GM21423 (cell line): Measurements from ENCODE around the gene RREB1.
"Not testable (repeated sequence)": the region's sequence is repeated elsewhere in the genome, so short reads cannot be mapped to it uniquely, and the experiment has no call there.

Experiments
- ATAC-seq: cut with Tn5 transposase; IDR thresholded peaks from one replicate; pipeline ENCODE4 v1.9.1; 2021; ENCODE audit warnings: mild to moderate bottlenecking, moderate library complexity; ENCODE audit not compliant: unreplicated experiment

RREB1 gene

GRCh38 chr6:7260291-7261031 is 152.7 kb downstream of the RREB1 start:
- no peak for ATAC-seq

DNA sequence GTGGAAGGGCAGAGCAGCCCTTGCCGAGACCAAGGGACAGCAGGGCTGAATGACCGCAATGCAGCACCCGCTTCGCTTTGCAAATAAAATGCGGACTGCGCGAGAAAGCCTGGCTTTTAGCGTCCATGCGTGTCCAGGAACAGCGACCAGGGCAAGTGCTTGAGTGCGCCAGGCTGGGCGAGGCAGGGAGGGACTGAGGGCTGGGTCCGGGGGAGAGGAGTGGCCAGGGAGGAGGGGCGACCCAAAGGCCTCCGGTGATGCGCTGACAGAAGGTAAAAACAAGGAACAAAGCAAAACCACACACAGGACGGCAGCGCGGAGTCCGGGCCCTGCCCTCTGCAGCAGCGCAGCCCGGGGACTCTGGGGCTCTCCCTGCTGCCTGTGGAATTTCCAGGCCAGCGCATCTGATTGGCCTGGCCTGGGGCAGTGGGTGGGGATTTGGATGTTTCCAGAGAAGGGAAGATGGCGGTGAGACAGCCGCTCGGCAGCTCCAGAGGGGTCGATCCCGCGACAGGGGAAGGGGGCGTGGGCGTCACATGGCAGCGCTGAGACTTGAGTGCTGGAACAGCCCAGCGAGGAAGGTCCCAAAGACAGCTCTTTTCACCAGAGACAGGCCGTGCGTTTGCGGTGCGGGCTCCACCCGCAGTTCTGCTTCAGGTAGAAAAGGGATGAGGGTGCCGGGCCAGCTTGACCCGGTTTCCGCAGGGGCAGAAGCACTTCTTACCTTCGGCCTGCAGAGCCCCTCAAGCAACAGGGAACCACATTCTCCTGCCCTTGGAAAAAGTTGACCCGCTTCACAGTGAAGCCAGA is 153.5 kb downstream of the RREB1 start:
- peak; percentile 74 for ATAC-seq

DNA sequence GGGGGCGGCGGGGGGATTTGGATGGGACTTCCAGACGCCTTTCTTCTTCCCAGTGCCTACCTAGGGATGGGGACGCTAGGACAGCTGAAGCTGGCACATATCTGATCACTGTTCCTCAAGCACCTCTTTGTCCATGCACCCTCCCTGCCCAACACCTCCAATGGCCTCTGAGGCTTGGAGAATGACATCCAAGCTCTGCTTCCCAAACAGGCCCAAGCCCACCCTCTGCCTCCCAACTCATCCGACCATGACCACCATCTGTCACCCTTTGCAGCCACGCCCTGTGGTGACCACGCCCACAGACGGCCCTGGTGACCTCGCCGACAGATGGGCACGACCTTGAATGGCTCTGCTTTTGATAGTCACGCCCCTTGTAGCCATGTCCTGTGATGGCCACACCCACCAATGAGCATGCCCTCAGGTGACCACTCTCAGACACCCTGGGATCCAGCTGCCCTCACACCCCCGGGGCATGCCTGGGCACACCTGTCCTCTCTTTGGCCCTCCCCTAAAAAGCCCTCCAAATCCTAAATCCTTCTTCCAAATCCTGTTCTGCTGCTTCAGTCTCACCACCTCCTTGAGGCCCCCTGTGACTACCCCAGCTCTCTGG is 154.2 kb downstream of the RREB1 start:
- ATAC-seq: no peak

DNA sequence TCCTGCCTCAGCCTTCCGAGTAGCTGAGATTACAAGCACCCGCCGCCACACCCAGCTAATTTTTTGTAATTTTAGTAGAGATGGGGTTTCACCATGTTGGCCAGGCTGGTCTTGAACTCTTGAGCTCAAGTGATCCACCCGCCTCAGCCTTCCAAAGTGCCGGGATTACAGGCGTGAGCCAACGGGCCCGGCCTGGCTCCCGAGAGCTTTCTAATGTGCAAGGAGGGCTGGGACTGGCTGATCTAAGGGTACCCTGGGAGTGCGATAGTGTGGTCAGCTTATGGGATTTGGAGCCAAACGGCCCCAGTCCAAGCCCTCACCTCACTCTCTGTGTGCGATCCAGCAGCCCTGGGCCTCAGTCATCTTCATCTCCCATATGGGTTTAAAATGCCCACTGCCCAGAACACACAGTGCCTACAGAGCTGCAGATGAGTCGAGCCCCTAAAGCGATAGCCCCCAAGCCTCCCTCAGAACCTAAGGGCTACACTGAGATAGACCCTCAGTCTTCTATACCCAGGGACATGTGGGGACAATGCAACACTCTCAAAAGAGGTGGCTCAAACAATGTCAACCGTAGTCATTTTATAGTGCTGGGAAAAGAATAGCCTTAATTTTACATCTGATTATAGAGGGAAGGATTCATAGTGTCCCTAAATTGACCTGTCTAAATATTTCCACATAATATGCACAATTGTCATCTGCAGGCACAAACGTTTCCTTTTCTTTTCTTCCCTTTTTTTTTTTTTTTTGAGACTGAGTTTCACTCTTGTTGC is 155.2 kb downstream of the RREB1 start:
- no peak for ATAC-seq

DNA sequence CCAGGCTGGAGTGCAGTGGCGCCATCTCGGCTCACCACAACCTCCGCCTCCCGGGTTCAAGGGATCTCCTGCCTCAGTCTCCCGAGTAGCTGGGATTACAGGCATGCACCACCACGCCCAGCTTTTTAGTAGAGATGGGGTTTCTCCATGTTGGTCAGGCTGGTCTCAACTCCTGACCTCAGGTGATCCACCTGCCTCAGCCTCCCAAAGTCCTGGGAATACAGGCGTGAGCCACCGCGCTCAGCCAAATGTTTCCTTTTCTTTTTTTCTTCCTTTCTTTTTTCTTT is 155.7 kb downstream of the RREB1 start:
- ATAC-seq: not testable (repeated sequence)

DNA sequence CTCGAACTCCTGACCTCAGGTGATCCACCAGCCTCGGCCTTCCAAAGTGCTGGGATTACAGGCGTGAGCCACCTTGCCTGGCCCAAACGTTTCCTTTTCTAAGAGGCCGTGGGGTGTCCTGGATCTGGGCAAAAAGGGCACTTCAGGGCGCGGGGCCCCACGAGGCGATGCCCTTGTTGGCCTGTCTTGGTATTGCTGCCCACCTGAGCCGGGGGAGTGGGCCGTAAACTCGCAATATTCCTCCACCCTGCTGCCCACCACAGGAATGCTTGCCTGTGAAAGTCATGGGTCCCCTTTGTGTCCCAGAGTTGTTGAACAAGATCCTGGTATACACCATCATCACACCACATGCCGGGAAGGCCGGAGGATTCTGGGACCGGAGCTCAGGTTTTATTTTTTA is 156.3 kb downstream of the RREB1 start:
- no peak for ATAC-seq

GRCh38 chr6:7264686-7265384 is 157.1 kb downstream of the RREB1 start:
- ATAC-seq: no peak

DNA sequence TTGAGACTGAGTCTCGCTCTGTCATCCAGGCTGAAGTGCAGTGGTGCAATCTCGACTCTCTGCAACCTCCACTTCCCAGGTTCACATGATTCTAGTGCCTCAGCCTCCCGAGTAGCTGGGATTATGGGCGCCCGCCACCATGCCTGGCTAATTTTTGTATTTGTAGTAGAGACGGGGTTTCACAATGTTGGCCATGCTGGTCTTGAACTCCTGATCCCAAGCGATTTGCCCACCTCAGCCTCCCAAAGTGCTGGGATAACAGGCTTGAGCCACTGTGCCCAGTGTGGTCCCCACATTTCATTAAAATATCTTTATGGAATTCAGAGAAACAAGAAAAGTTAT is 157.6 kb downstream of the RREB1 start:
- ATAC-seq: not testable (repeated sequence)

- no peak for ATAC-seq
Measured at GRCh38 chr6:7267071-7267465, 159.3 kb downstream of the RREB1 start.

- ATAC-seq: no peak
Measured at GRCh38 chr6:7267466-7268091, 159.8 kb downstream of the RREB1 start.

DNA sequence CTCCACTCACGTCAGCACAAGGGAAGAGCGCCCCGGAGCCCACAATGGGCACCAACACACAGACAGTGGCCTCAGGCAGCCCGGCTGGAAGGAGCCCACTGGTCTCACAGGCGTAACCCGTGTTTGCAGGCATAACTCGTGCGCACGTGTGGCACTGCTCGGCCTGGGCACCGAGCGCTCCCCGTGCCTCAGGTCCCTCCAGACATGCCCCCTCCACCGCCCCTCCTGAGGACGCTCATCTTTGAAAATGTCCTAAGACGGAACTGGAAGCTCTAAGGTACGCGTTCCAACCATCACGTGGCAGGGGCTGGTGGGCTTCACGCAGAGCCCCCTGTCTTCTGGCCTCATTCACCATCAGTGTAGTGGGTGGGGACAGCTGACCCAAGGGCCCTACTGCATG is 160.6 kb downstream of the RREB1 start:
- no peak for ATAC-seq

GRCh38 chr6:7268816-7269555 is 161.2 kb downstream of the RREB1 start:
- ATAC-seq: no peak

DNA sequence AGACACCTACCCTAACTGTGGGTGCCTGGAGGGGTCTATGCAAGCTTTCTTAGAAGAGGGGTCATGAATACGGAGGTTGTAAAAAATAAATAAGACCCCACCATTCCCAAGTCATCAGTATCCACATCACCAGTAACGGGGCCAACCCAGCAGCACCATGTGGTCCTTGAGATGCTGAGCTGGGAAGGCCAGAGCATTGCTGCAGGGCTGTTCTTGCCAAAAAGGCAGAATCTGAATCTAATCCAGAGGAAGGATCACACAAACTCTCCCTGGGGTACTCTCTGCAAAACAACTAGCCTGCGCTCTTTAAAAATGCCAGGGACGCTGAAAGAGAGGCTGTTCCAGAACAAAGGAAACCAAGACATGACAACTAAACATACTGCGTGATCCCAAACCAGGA is 162.1 kb downstream of the RREB1 start:
- no peak for ATAC-seq

DNA sequence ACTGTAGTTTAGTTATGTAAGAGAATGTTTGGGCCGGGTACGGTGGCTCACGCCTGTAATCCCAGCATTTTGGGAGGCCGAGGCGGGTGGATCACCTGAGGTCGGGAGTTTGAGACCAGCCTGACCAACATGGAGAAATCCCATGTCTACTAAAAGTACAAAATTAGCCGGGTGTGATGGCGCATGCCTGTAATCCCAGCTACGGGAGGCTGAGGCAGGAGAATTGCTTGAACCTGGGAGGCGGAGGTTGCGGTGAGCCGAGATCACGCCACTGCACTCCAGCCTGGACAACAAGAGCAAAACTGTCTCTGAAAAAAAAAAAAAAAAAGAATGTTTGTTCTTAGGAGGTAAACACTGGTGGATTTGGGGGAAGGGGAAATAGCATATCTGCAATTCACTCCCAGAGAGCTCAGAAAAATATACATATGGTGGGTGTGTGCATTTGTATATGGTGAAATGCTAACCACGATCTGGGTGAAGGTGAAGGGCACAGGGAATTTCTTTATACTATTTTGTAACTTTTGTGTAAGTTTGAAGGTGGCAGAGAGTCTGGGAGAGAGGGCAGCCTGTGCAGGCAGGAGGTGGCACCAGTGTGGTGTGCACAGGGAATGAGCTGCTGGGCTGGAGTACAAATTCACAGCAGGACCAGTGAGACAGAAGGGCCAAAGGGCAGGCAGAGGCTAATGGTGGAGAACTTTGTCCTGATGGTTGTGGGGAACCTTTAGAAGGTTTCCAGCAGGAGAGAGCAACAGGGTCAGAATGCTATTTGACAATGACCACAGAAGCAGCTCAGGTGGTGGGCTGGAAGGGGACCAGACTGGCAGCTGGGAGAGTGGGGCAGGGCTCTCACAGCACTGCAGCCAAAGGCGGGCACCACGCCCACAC is 162.8 kb downstream of the RREB1 start:
- ATAC-seq: no peak

GRCh38 chr6:7271205-7271534 is 163.4 kb downstream of the RREB1 start:
- no peak for ATAC-seq

GRCh38 chr6:7273709-7274108 is 165.9 kb downstream of the RREB1 start:
- no peak for ATAC-seq

DNA sequence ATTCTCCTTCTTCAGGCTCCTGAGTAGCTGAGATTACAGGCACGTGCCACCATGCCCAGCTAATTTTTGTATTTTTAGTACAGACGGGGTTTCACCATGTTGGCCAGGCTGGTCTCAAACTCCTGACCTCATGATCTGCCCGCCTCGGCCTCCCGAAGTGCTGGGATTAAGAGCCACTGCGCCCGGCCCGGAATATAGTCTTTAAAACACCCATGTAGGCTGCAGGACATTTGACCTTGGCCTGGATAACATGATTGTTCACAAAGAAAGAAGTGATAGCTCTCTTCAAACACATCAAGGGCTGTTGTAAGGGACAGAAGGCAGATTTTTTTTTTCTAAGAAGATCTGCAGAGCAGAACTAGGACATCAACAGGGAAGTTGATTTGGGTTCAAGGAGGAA is 166.8 kb downstream of the RREB1 start:
- not testable (repeated sequence) for ATAC-seq

DNA sequence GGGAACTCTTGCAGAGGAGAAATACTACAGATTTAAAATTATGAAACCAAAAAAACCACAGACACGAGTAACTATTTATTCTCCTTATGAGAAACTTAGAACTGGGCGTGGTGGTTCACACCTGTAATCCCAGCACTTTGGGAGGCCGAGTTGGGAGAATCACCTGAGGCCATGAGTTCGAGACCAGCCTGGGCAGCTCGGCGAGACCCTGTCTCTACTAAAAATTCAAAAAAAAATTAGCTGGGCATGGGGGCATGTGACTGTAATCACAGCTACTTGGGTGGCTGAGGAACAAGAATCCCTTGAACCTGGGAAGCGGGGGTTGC is 168.4 kb downstream of the RREB1 start:
- ATAC-seq: no peak
